BE2C (cell line): Measurements from ENCODE around the gene LEKR1.

Experiments
- DNase-seq: peaks from one replicate; pipeline ENCODE4 v3.0.0-alpha.2; 2020
- H3K27me3 ChIP-seq: fragments of 250-450 bp; sonication (Bioruptor Pico); 2 replicates; pipeline ENCODE4 v1.5.1; 2020; ENCODE audit warnings: mild to moderate bottlenecking
- H3K36me3 ChIP-seq: fragments of 250-450 bp; sonication (Bioruptor Pico); 2 replicates; pipeline ENCODE4 v1.5.1; 2020; ENCODE audit warnings: mild to moderate bottlenecking
- H3K4me1 ChIP-seq: fragments of 250-450 bp; sonication (Bioruptor Pico); 2 replicates; pipeline ENCODE4 v1.5.1; 2020
- H3K4me3 ChIP-seq: 2 replicates; pipeline ENCODE4 v1.5.1; 2011; ENCODE audit warnings: low read depth, low read length
- H3K9me3 ChIP-seq: fragments of 250-450 bp; sonication (Bioruptor Pico); 2 replicates; pipeline ENCODE4 v1.5.1; 2020
- CTCF ChIP-seq: IDR thresholded peaks from 2 replicates; pipeline ENCODE4 v1.5.1; 2012; ENCODE audit warnings: mild to moderate bottlenecking, low read depth, low read length

LEKR1 gene

GRCh38 chr3:157074490-157074889 is 248.3 kb downstream of the LEKR1 start:
- H3K36me3 ChIP-seq: no peaks in the 10 kb centered on the region
- TF ChIP-seq CTCF: no peak
- H3K27me3 ChIP-seq: no peaks in the 10 kb centered on the region
- no peaks in the 10 kb centered on the region for H3K9me3 ChIP-seq
- 0 out of 2 replicates have a peak, but pooled peaks cover 3% of the 10 kb centered on the region for H3K4me1 ChIP-seq
- DNase-seq: no peak
- H3K4me3 ChIP-seq: no peak overlapping the region

- no peak for DNase-seq
- TF ChIP-seq CTCF: no peak
- H3K4me1 ChIP-seq: 0 out of 2 replicates have a peak, but pooled peaks cover 3% of the 10 kb centered on the region
Measured at GRCh38 chr3:157074981-157075380, 248.8 kb downstream of the LEKR1 start.

GRCh38 chr3:157075693-157076420 is 249.7 kb downstream of the LEKR1 start:
- no peaks in the 10 kb centered on the region for H3K36me3 ChIP-seq
- TF ChIP-seq CTCF: no peak
- no peaks in the 10 kb centered on the region for H3K27me3 ChIP-seq
- no peak overlapping the region for H3K4me3 ChIP-seq
- 0 out of 2 replicates have a peak, but pooled peaks cover 3% of the 10 kb centered on the region for H3K4me1 ChIP-seq
- no peaks in the 10 kb centered on the region for H3K9me3 ChIP-seq
- DNase-seq: no peak

More at GRCh38 chr3:157074981-157075380, 248.8 kb downstream of the LEKR1 start:
- Histone ChIP-seq H3K27me3 (no peaks in the 10 kb centered on the region), H3K9me3 (no peaks in the 10 kb centered on the region), H3K4me3 (no peak overlapping the region), H3K36me3 (no peaks in the 10 kb centered on the region)

- Histone ChIP-seq H3K36me3 (no peaks in the 10 kb centered on the region), H3K4me3 (no peak overlapping the region), H3K9me3 (no peaks in the 10 kb centered on the region), H3K27me3 (no peaks in the 10 kb centered on the region), H3K4me1 (0 out of 2 replicates have a peak, but pooled peaks cover 3% of the 10 kb centered on the region)
- TF ChIP-seq CTCF: peak; percentile 22; the same call in 1 of the 2 replicates
- DNase-seq: no peak
Measured at GRCh38 chr3:157077565-157077991, 251.4 kb downstream of the LEKR1 start.

GRCh38 chr3:157078131-157078810 is 252.1 kb downstream of the LEKR1 start:
- no peak overlapping the region for H3K4me3 ChIP-seq
- H3K36me3 ChIP-seq: no peaks in the 10 kb centered on the region
- H3K9me3 ChIP-seq: no peaks in the 10 kb centered on the region
- no peak for TF ChIP-seq CTCF
- no peak for DNase-seq
- H3K4me1 ChIP-seq: 0 out of 2 replicates have a peak, but pooled peaks cover 3% of the 10 kb centered on the region
- no peaks in the 10 kb centered on the region for H3K27me3 ChIP-seq

GRCh38 chr3:157078811-157079185 is 252.6 kb downstream of the LEKR1 start:
- no peak for TF ChIP-seq CTCF
- Histone ChIP-seq H3K9me3 (no peaks in the 10 kb centered on the region), H3K27me3 (no peaks in the 10 kb centered on the region), H3K4me3 (no peak overlapping the region), H3K4me1 (0 out of 2 replicates have a peak, but pooled peaks cover 3% of the 10 kb centered on the region), H3K36me3 (no peaks in the 10 kb centered on the region)
- DNase-seq: no peak
